Pancreas (tissue), 10 donors: Measurements from ENCODE around the gene IRX3. TPM values are rescaled to one million over a fixed set of nuclear protein-coding genes. Genes with fewer than 3 reads are reported as not detected.
A peak's percentile ranks its signal among the peaks of the same experiment; 100 is the strongest.

ENCODE experiments used
- ATAC-seq, 4 donors: fragments of 200-7000 bp; cut with Tn5 transposase; one replicate each; pipeline versions ENCODE4 v1.8.0 to v1.9.1; 2020; ENCODE audit warnings: mild to moderate bottlenecking in 4 of 4, moderate library complexity in 4 of 4
- DNase-seq, 6 donors: peaks; one replicate each; pipeline ENCODE4 v3.0.0-alpha.2; 2020
- FAIRE-seq: peaks from 2 replicates; lab custom pipeline; 2012; peaks lifted over from hg19 to GRCh38; lab: Jason Lieb, UNC
- H3K27ac ChIP-seq, 4 donors: fragments of 200-600 bp; sonication (generic); 1 replicate in 3 of 4; 2 replicates in 1 of 4; pipeline versions ENCODE4 v1.5.0 to v1.8.0; 2020
- H3K27me3 ChIP-seq, 4 donors: fragments of 200-600 bp; one replicate each; pipeline ENCODE4 v1.8.0; 2021
- H3K36me3 ChIP-seq, 3 donors: fragments of 200-600 bp; sonication (generic) in 1 of 3; one replicate each; pipeline versions ENCODE4 v1.5.0 to v1.8.0; 2020 to 2021
- H3K4me1 ChIP-seq, 3 donors: fragments of 200-600 bp; one replicate each; pipeline ENCODE4 v1.8.0; 2021
- H3K4me3 ChIP-seq, 4 donors: fragments of 200-600 bp; sonication (generic) in 2 of 4; one replicate each; pipeline versions ENCODE4 v1.5.0 to v1.8.0; 2020 to 2021
- H3K9me3 ChIP-seq, 4 donors: fragments of 200-600 bp; one replicate each; pipeline ENCODE4 v1.8.0; 2021
- WGBS, 2 donors: extraction: QIAGEN DNeasy Blood & Tissue Kit; methylation state at CpG; one replicate each; pipeline ENCODE4 v1.1.7; 2013; 5-methylcytosine and 5-hydroxymethylcytosine counted together
- intact Hi-C, 3 donors: fragments of 100-400 bp; cut with DNase I; formaldehyde crosslinking; loops; one replicate each; pipeline versions ENCODE4 v1.11.1 to v1.14.2; 2022
- polyA plus RNA-seq, 2 donors: library from polyadenylated mRNA; stranded (reverse); fragments of 200-250 nt; gene quantifications; one replicate each; pipeline ENCODE4 v1.2.3, GENCODE V29; 2013
- total RNA-seq, 6 donors: library from RNA; stranded (reverse); fragmentation: NEBNext Ultra II Directional in 4 of 6; extraction: Animal tissue kit (Norgen Biotek cat#: 25700) in 4 of 6; gene quantifications; one replicate each; pipeline versions ENCODE4 v1.2.1 to v1.2.4, GENCODE V29; 2021 to 2023
- TF ChIP-seq, protein P1 (sequence below), 4 donors: fragments of 200-600 bp; sonication (generic) in 3 of 4; IDR thresholded peaks; one replicate each; pipeline versions ENCODE4 v1.5.0 to v1.8.0; 2021; ENCODE audit warnings: antibody characterized with exemption in 4 of 4
- donor health status: healthy with polysubstance abuse.
- donor health status: DM: no; HTN: no; CAD: no; lungs with moderate emphysema.
- donor health status: DM: no; HTN: no; CAD: no.
- donor health status: control.
- donor health status: control.
- donor health status: Bipolar disorder and iron deficiency.
- donor health status: DM: yes; HTN: yes; CAD: no.
- donor health status: DM: no; HTN: no; CAD: no.
- donor health status: DM: no; HTN: no; CAD: no.
- donor health status: DM: yes; HTN: yes; CAD: no.

The IRX3 gene
- total and polyA plus RNA-seq, 8 donors = 0.87 to 4.0 (median 2.0) TPM

DNA sequence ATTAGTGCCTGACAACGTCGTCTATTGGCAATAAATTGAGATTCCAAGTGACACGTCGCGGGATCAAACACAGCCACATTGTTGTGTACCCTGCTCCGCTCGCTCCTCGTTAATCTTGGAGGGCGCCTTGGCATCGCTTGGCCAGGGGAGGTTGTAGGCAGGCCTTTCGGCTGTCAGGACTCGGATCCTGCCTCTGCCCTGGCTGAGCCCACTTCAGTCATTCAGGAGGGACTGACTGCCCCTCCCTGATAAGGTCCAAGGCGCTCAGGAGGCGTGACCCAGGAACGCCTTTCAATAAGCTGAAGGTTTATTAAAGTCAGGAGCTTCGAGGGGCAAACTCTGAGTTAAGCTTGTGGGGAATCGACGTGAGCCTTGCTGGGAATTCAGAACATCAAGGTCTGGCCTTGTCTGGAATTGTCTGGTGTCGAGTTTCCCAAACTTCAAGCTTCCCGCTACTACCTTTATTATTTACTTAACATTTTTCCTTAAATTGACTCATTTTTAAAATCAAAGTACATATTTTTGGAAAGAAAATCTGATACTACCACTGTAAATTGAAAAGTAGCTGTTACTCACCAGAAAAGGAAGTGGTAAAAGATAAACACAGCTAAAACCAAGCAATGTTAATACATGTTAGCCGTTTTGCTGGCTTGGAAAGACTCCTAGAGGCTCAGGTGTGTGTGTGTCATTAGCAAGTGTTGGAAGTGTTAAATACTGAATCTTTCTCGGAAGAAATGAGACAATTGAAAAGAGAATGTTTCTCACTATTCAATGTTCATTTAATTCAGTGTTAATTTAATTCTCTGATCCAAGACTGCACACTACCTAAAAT is 5.3 kb upstream of the IRX3 start:
- FAIRE-seq = no peak
- no peaks in the 10 kb centered on the region for H3K9me3 ChIP-seq
- intact Hi-C loops = no loop called here
- no peak overlapping the region for H3K4me3 ChIP-seq
- peaks cover 0 to 3% (median 0%) of the 10 kb centered on the region in 3 donors for H3K4me1 ChIP-seq
- TF ChIP-seq, protein P1, sequence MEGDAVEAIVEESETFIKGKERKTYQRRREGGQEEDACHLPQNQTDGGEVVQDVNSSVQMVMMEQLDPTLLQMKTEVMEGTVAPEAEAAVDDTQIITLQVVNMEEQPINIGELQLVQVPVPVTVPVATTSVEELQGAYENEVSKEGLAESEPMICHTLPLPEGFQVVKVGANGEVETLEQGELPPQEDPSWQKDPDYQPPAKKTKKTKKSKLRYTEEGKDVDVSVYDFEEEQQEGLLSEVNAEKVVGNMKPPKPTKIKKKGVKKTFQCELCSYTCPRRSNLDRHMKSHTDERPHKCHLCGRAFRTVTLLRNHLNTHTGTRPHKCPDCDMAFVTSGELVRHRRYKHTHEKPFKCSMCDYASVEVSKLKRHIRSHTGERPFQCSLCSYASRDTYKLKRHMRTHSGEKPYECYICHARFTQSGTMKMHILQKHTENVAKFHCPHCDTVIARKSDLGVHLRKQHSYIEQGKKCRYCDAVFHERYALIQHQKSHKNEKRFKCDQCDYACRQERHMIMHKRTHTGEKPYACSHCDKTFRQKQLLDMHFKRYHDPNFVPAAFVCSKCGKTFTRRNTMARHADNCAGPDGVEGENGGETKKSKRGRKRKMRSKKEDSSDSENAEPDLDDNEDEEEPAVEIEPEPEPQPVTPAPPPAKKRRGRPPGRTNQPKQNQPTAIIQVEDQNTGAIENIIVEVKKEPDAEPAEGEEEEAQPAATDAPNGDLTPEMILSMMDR (IDR thresholded peaks at IDR 0.05) = no peak
- 50 to 54% methylated on average over 22 of the region's 22 CpGs for WGBS, 2 donors
- no peak for ATAC-seq
- no peaks in the 10 kb centered on the region for H3K36me3 ChIP-seq
- H3K27ac ChIP-seq = no peak overlapping the region
- H3K27me3 ChIP-seq = peaks cover 0 to 40% (median 0%) of the 10 kb centered on the region in 4 donors
- DNase-seq = no peak

GRCh38 chr16:54290833-54291655 is 4.5 kb upstream of the IRX3 start:
- DNase-seq = no peak
- peaks cover 0 to 3% (median 0%) of the 10 kb centered on the region in 3 donors for H3K4me1 ChIP-seq
- FAIRE-seq = no peak
- no peak overlapping the region for H3K27ac ChIP-seq
- no peak for ATAC-seq
- intact Hi-C loops = no loop called here
- no peaks in the 10 kb centered on the region for H3K9me3 ChIP-seq
- 15 to 23% methylated on average over 45 to 46 of the region's 46 CpGs for WGBS, 2 donors
- H3K36me3 ChIP-seq = no peaks in the 10 kb centered on the region
- no peak overlapping the region for H3K4me3 ChIP-seq
- peaks cover 0 to 40% (median 0%) of the 10 kb centered on the region in 4 donors for H3K27me3 ChIP-seq
- TF ChIP-seq, protein P1 (IDR thresholded peaks at IDR 0.05) = no peak

GRCh38 chr16:54289945-54290832 is 3.6 kb upstream of the IRX3 start:
- WGBS, 2 donors = 9 to 20% methylated on average over 56 to 62 of the region's 62 CpGs
- H3K27ac ChIP-seq = no peak overlapping the region
- H3K9me3 ChIP-seq = no peaks in the 10 kb centered on the region
- TF ChIP-seq, protein P1 (IDR thresholded peaks at IDR 0.05) = no peak
- H3K36me3 ChIP-seq = no peaks in the 10 kb centered on the region
- FAIRE-seq = no peak
- intact Hi-C loops = loop anchor here in 2 of 3 donors (10.0 kb wide), 2 partner anchors 645 to 655 kb away; partner anchors contain the start of gene IRX5 (in 1 of the 2)
- no peak for DNase-seq
- no peak overlapping the region for H3K4me3 ChIP-seq
- H3K27me3 ChIP-seq = peaks cover 0 to 40% (median 0%) of the 10 kb centered on the region in 4 donors
- peaks cover 0 to 3% (median 0%) of the 10 kb centered on the region in 3 donors for H3K4me1 ChIP-seq
- ATAC-seq = no peak

DNA sequence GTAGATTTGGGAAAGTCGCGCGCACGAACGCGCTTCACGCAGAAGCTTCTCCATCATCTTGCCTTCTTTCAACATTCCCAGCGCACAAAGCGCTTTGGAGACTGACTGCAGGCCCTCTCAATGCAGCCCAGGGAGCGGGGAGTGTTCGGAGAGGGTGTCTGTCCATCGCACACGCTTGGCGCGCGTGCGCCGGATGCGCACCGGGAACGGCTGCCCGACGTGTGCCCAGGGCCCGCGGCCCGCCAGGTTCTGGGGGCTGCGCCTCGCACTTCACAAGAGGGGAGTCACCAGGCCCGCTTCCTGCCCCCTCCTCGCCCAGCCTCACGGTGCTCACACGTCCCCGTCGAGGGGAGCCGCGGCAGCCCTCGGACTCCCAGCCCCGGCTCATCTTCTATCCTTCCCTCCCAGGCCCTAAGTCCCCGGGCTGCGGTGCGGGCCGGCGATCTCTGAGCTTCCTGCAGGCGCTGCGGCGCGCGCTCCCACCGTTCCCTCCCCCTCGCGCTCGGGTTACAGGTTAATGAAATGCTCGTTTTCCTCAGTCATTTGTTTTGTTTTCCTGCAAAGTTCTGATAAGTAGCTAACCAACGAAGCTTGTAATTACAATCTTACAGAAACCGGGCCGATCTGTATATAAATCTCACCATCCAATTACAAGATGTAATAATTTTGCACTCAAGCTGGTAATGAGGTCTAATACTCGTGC is 2.8 kb upstream of the IRX3 start:
- FAIRE-seq (no peak), DNase-seq (peak in 1 of 6 donors; percentile 65), ATAC-seq (no peak)
- no peaks in the 10 kb centered on the region for H3K36me3 ChIP-seq
- H3K4me3 ChIP-seq = no peak overlapping the region
- no peak overlapping the region for H3K27ac ChIP-seq
- H3K9me3 ChIP-seq = no peaks in the 10 kb centered on the region
- 7 to 18% methylated on average over 52 to 57 of the region's 57 CpGs for WGBS, 2 donors
- TF ChIP-seq, protein P1 (IDR thresholded peaks at IDR 0.05) = no peak
- intact Hi-C loops = loop anchor here in 2 of 3 donors (10.0 kb wide), 2 partner anchors 645 to 655 kb away; partner anchors contain the start of gene IRX5 (in 1 of the 2)
- H3K4me1 ChIP-seq = peaks cover 0 to 3% (median 0%) of the 10 kb centered on the region in 3 donors
- peaks cover 0 to 40% (median 2%) of the 10 kb centered on the region in 4 donors for H3K27me3 ChIP-seq
